HEK293 (cell line): Measurements from ENCODE around the gene KRT38.

Experiments
- CTCF ChIA-PET: fragments of 350-600 bp; formaldehyde crosslinking; extraction: SDS; loops from one replicate; lab custom pipeline; 2021; ENCODE audit warnings: antibody characterized with exemption; lab: Yijun Ruan, JAX
- POLR2A ChIA-PET: fragments of 300-600 bp; formaldehyde crosslinking; extraction: SDS; loops from one replicate; lab custom pipeline; 2020; ENCODE audit warnings: antibody characterized with exemption, inconsistent platforms; lab: Yijun Ruan, JAX
- H3K27ac ChIP-seq: fragments of 200-500 bp; sonication (Bioruptor generic); 2 replicates; pipeline ENCODE4 v1.5.1; 2014; ENCODE audit warnings: low read depth, low read length, control low read depth, inconsistent platforms; ENCODE audit errors: extremely low read depth
- H3K36me3 ChIP-seq, 2 experiments: fragments of 200-500 bp in 1 of 2; sonication (Bioruptor generic) in 1 of 2; 1 replicate in 1 of 2; 2 replicates in 1 of 2; pipeline ENCODE4 v1.5.1; 2014 to 2017; ENCODE audit warnings: inconsistent platforms in 2 of 2, low read length in 2 of 2; ENCODE audit not compliant: control insufficient read depth in 2 of 2, insufficient read depth in 1 of 2
- H3K4me1 ChIP-seq: fragments of 200-500 bp; sonication (Bioruptor generic); 2 replicates; pipeline ENCODE4 v1.5.1; 2014; ENCODE audit warnings: mild to moderate bottlenecking, low read length, inconsistent platforms; ENCODE audit not compliant: control insufficient read depth, insufficient read depth
- H3K4me3 ChIP-seq: 2 replicates; pipeline ENCODE4 v1.5.1; 2011; ENCODE audit warnings: low read depth, mild to moderate bottlenecking, control low read depth, low read length, moderate library complexity
- H3K9me3 ChIP-seq: fragments of 200-500 bp; sonication (Bioruptor generic); 2 replicates; pipeline ENCODE4 v1.5.1; 2014; ENCODE audit warnings: low read depth, low read length, inconsistent platforms; ENCODE audit not compliant: control insufficient read depth, insufficient read depth
- BCL11A ChIP-seq: fragments of 450-650 bp; formaldehyde crosslinking; IDR thresholded peaks from 2 replicates; pipeline ENCODE4 v1.5.1; 2016; ENCODE audit warnings: low read depth, missing biosample characterization, missing genetic modification characterization
- GLIS2 ChIP-seq: fragments of 450-650 bp; formaldehyde crosslinking; IDR thresholded peaks from 2 replicates; pipeline ENCODE4 v1.5.1; 2016; ENCODE audit warnings: missing biosample characterization, missing genetic modification characterization
- HOXC10 ChIP-seq: sonication (generic); formaldehyde crosslinking; IDR thresholded peaks from 2 replicates; pipeline ENCODE4 v1.8.1; 2023; ENCODE audit warnings: mild to moderate bottlenecking, missing genetic modification reagents
- INSM2 ChIP-seq: fragments of 450-650 bp; formaldehyde crosslinking; IDR thresholded peaks from 2 replicates; pipeline ENCODE4 v1.5.1; 2016; ENCODE audit warnings: missing biosample characterization, missing genetic modification characterization
- KLF17 ChIP-seq: fragments of 450-650 bp; formaldehyde crosslinking; IDR thresholded peaks from 2 replicates; pipeline ENCODE4 v1.5.1; 2016; ENCODE audit warnings: missing biosample characterization, missing genetic modification characterization
- MYNN ChIP-seq: fragments of 450-650 bp; formaldehyde crosslinking; IDR thresholded peaks from 2 replicates; pipeline ENCODE4 v1.5.1; 2016; ENCODE audit warnings: missing biosample characterization, missing genetic modification characterization, borderline replicate concordance
- MZF1 ChIP-seq: fragments of 450-650 bp; formaldehyde crosslinking; IDR thresholded peaks from 2 replicates; pipeline ENCODE4 v1.5.1; 2017; ENCODE audit warnings: missing biosample characterization, missing genetic modification characterization, borderline replicate concordance
- REPIN1 ChIP-seq: fragments of 450-650 bp; formaldehyde crosslinking; IDR thresholded peaks from 2 replicates; pipeline ENCODE4 v1.5.1; 2017; ENCODE audit warnings: missing biosample characterization, missing genetic modification characterization, low read depth
- SP2 ChIP-seq: fragments of 450-650 bp; formaldehyde crosslinking; IDR thresholded peaks from 2 replicates; pipeline ENCODE4 v1.5.1; 2016; ENCODE audit warnings: missing biosample characterization, missing genetic modification characterization
- ZIC2 ChIP-seq: fragments of 450-650 bp; formaldehyde crosslinking; IDR thresholded peaks from 2 replicates; pipeline ENCODE4 v1.5.1; 2016; ENCODE audit warnings: missing biosample characterization, missing genetic modification characterization
- ZNF169 ChIP-seq: fragments of 450-650 bp; formaldehyde crosslinking; IDR thresholded peaks from 2 replicates; pipeline ENCODE4 v1.5.1; 2016; ENCODE audit warnings: missing biosample characterization, missing genetic modification characterization
- ZNF324 ChIP-seq: fragments of 450-650 bp; formaldehyde crosslinking; IDR thresholded peaks from 2 replicates; pipeline ENCODE4 v1.5.1; 2016; ENCODE audit warnings: missing biosample characterization, missing genetic modification characterization
- ZNF677 ChIP-seq: fragments of 450-650 bp; IDR thresholded peaks from 2 replicates; pipeline ENCODE4 v1.5.0; 2018; ENCODE audit warnings: missing biosample characterization, mild to moderate bottlenecking, missing genetic modification characterization, moderate library complexity
- ZNF692 ChIP-seq: fragments of 450-650 bp; formaldehyde crosslinking; IDR thresholded peaks from 2 replicates; pipeline ENCODE4 v1.5.1; 2016; ENCODE audit warnings: missing biosample characterization, missing genetic modification characterization
- ZNF843 ChIP-seq: fragments of 450-650 bp; formaldehyde crosslinking; IDR thresholded peaks from 2 replicates; pipeline ENCODE4 v1.5.1; 2016; ENCODE audit warnings: missing biosample characterization, missing genetic modification characterization
- ZSCAN5A ChIP-seq: fragments of 450-650 bp; formaldehyde crosslinking; IDR thresholded peaks from 2 replicates; pipeline ENCODE4 v1.5.1; 2016; ENCODE audit warnings: missing biosample characterization, missing genetic modification characterization
- TF ChIP-seq, protein P1 (sequence below): fragments of 450-650 bp; formaldehyde crosslinking; IDR thresholded peaks from 2 replicates; pipeline ENCODE4 v1.5.1; 2016; ENCODE audit warnings: missing biosample characterization, missing genetic modification characterization
- TF ChIP-seq, protein P2 (sequence below): fragments of 450-650 bp; IDR thresholded peaks from 2 replicates; pipeline ENCODE4 v1.5.1; 2018; ENCODE audit warnings: missing biosample characterization, missing genetic modification characterization
- TF ChIP-seq, protein P3 (sequence below): fragments of 450-650 bp; formaldehyde crosslinking; IDR thresholded peaks from 2 replicates; pipeline ENCODE4 v1.5.1; 2016; ENCODE audit warnings: missing biosample characterization, missing genetic modification characterization
- TF ChIP-seq, protein P4 (sequence below): fragments of 450-650 bp; formaldehyde crosslinking; IDR thresholded peaks from 2 replicates; pipeline ENCODE4 v1.5.1; 2016; ENCODE audit warnings: missing biosample characterization, missing genetic modification characterization, low read depth

KRT38 gene

DNA sequence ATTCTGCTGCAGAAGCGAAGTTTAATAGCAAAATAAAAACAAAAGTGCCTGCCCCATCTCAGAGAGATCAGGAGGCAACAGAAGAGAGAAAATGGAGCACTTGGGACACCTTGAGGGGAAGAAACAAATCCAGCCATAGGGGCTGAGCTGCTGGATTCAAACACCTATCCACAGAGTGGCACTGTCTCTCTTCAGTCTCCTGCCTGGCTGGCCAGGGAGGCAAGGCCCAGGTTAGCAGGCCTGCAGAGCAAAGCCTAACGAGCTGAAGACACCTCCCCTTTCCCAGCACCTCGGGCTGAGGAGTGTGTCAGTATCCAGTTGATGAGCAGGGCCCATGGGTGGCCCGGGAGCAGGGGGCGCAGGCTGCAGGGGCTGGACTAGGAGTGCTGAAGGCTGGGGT lies 34.6 kb downstream of the KRT38 start:
- TF ChIP-seq, protein P1, sequence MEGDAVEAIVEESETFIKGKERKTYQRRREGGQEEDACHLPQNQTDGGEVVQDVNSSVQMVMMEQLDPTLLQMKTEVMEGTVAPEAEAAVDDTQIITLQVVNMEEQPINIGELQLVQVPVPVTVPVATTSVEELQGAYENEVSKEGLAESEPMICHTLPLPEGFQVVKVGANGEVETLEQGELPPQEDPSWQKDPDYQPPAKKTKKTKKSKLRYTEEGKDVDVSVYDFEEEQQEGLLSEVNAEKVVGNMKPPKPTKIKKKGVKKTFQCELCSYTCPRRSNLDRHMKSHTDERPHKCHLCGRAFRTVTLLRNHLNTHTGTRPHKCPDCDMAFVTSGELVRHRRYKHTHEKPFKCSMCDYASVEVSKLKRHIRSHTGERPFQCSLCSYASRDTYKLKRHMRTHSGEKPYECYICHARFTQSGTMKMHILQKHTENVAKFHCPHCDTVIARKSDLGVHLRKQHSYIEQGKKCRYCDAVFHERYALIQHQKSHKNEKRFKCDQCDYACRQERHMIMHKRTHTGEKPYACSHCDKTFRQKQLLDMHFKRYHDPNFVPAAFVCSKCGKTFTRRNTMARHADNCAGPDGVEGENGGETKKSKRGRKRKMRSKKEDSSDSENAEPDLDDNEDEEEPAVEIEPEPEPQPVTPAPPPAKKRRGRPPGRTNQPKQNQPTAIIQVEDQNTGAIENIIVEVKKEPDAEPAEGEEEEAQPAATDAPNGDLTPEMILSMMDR = peak; percentile 54
- no peak for TF ChIP-seq REPIN1
- TF ChIP-seq ZNF843 (tag by site-specific recombination) = no peak
- no peak for TF ChIP-seq MYNN (tag by site-specific recombination)
- no peak for TF ChIP-seq ZSCAN5A (tag by site-specific recombination)
- TF ChIP-seq, protein P2, sequence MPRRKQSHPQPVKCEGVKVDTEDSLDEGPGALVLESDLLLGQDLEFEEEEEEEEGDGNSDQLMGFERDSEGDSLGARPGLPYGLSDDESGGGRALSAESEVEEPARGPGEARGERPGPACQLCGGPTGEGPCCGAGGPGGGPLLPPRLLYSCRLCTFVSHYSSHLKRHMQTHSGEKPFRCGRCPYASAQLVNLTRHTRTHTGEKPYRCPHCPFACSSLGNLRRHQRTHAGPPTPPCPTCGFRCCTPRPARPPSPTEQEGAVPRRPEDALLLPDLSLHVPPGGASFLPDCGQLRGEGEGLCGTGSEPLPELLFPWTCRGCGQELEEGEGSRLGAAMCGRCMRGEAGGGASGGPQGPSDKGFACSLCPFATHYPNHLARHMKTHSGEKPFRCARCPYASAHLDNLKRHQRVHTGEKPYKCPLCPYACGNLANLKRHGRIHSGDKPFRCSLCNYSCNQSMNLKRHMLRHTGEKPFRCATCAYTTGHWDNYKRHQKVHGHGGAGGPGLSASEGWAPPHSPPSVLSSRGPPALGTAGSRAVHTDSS (tag by site-specific recombination) = no peak
- Histone ChIP-seq H3K4me3 (no peak overlapping the region), H3K4me1 (peaks cover 9% of the 10 kb centered on the region), H3K27ac (no peak overlapping the region), H3K36me3 (no peaks in the 10 kb centered on the region), H3K9me3 (no peaks in the 10 kb centered on the region)
- ChIA-PET CTCF (interaction anchor here (0.6 to 1.6 kb wide), 12 partner anchors 10 to 551 kb away, joined by 3 to 6 read pairs (median 3); no protein-coding TSS in a partner anchor), POLR2A (no interaction called here)

DNA sequence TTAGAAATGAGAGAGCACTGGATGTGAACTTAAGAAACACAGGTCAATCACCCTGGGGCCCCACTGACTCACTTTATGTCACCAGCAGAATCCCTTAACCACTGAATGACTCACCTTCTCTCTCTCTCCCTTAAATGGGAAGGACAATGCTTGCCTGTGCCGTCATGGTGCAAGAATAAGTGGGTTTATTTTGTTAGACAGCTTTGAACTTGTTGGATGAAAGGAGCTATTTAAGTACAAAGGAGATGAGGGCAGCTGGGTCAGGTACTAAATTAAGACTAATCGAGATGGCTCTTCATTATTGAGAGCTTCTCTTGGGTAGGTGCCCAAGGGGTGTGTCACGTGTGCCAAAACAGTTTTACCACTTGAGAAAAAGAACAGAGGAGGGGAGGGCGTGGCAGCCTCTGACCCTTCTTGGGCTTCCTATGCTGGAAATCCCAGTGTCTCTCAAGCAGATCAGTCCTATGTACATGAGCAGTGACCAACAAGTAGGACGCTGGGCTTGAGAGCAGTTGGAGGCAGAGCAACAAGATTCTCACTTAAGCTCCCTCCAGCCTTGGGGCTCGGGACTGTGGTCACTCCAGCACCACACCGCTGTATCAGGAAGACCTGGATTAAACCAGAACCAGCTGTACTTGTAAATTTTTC lies 36.6 kb downstream of the KRT38 start:
- ChIA-PET CTCF (interaction anchor here (0.6 to 2.5 kb wide), 16 partner anchors 12 to 524 kb away, joined by 3 to 13 read pairs (median 4); no protein-coding TSS in a partner anchor), POLR2A (interaction anchor here (1.2 to 1.6 kb wide), 3 partner anchors 57 to 284 kb away, joined by 3 to 6 read pairs (median 4); partner anchors contain the start of gene KRT19)
- H3K4me1 ChIP-seq = peaks cover 12% of the 10 kb centered on the region
- H3K27ac ChIP-seq = no peak overlapping the region
- no peaks in the 10 kb centered on the region for H3K36me3 ChIP-seq
- H3K4me3 ChIP-seq = no peak overlapping the region
- H3K9me3 ChIP-seq = no peaks in the 10 kb centered on the region
- TF ChIP-seq ZNF843 (tag by site-specific recombination) (peak; percentile 93), HOXC10 (no peak), ZNF324 (tag by site-specific recombination) (peak; percentile 74), SP2 (tag by site-specific recombination) (peak; percentile 24; the same call in 1 of the 2 replicates), ZIC2 (tag by site-specific recombination) (no peak), KLF17 (tag by site-specific recombination) (peak; percentile 97), MZF1 (tag by site-specific recombination) (no peak), BCL11A (tag by site-specific recombination) (peak; percentile 93), GLIS2 (tag by site-specific recombination) (peak; percentile 60), ZNF677 (tag by site-specific recombination) (no peak), INSM2 (tag by site-specific recombination) (peak; percentile 97), ZNF692 (tag by site-specific recombination) (peak; percentile 97), ZNF169 (0 out of 2 replicates have a peak, but pooled peaks have one; percentile 10)
- TF ChIP-seq, protein P3, sequence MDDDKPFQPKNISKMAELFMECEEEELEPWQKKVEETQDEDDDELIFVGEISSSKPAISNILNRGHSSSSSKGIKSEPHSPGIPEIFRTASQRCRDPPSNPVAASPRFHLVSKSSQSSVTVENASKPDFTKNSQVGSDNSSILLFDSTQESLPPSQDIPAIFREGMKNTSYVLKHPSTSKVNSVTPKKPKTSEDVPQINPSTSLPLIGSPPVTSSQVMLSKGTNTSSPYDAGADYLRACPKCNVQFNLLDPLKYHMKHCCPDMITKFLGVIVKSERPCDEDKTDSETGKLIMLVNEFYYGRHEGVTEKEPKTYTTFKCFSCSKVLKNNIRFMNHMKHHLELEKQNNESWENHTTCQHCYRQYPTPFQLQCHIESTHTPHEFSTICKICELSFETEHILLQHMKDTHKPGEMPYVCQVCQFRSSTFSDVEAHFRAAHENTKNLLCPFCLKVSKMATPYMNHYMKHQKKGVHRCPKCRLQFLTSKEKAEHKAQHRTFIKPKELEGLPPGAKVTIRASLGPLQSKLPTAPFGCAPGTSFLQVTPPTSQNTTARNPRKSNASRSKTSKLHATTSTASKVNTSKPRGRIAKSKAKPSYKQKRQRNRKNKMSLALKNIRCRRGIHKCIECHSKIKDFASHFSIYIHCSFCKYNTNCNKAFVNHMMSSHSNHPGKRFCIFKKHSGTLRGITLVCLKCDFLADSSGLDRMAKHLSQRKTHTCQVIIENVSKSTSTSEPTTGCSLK (tag by site-specific recombination) = no peak
- TF ChIP-seq, protein P4, sequence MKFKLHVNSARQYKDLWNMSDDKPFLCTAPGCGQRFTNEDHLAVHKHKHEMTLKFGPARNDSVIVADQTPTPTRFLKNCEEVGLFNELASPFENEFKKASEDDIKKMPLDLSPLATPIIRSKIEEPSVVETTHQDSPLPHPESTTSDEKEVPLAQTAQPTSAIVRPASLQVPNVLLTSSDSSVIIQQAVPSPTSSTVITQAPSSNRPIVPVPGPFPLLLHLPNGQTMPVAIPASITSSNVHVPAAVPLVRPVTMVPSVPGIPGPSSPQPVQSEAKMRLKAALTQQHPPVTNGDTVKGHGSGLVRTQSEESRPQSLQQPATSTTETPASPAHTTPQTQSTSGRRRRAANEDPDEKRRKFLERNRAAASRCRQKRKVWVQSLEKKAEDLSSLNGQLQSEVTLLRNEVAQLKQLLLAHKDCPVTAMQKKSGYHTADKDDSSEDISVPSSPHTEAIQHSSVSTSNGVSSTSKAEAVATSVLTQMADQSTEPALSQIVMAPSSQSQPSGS (tag by site-specific recombination) = no peak
